ENCODE measurements around the gene DNAI2.

The DNAI2 gene

GRCh38 chr17:74287031-74287602, 13.1 kb downstream of the DNAI2 start:
- no peaks in the 10 kb centered on the region for H3K27me3 ChIP-seq (ENCODE audit: control insufficient read depth, insufficient read depth, low read length)
- no peak for DNase-seq (ENCODE audit: low read depth, low spot score)
- H3K4me1 ChIP-seq (ENCODE audit: control insufficient read depth, insufficient read depth, low read length) = 0 out of 2 replicates have a peak, but pooled peaks cover 2% of the 10 kb centered on the region
- H3K9me3 ChIP-seq (ENCODE audit: control insufficient read depth, insufficient read depth, low read length) = no peaks in the 10 kb centered on the region
- H3K4me3 ChIP-seq (ENCODE audit: low read length) = no peak overlapping the region
- no peak overlapping the region for H3K27ac ChIP-seq (ENCODE audit: low read length)
- no CpG with 5 or more reads among the region's 14 CpGs for WGBS (ENCODE audit: insufficient coverage, insufficient read length)
- no peaks in the 10 kb centered on the region for H3K36me3 ChIP-seq (ENCODE audit: control insufficient read depth, insufficient read depth, low read length)

GRCh38 chr17:74288785-74289184, 14.8 kb downstream of the DNAI2 start:
- Histone ChIP-seq H3K27me3 (ENCODE audit: control insufficient read depth, insufficient read depth, low read length) (no peaks in the 10 kb centered on the region), H3K36me3 (ENCODE audit: control insufficient read depth, insufficient read depth, low read length) (no peaks in the 10 kb centered on the region), H3K9me3 (ENCODE audit: control insufficient read depth, insufficient read depth, low read length) (no peaks in the 10 kb centered on the region), H3K27ac (ENCODE audit: low read length) (no peak overlapping the region), H3K4me1 (ENCODE audit: control insufficient read depth, insufficient read depth, low read length) (0 out of 2 replicates have a peak, but pooled peaks cover 2% of the 10 kb centered on the region), H3K4me3 (ENCODE audit: low read length) (no peak overlapping the region)
- DNase-seq (ENCODE audit: low read depth, low spot score) = no peak
- WGBS (ENCODE audit: insufficient coverage, insufficient read length) = no CpG with 5 or more reads among the region's 5 CpGs

GRCh38 chr17:74289688-74290087, 15.7 kb downstream of the DNAI2 start:
- Histone ChIP-seq H3K36me3 (ENCODE audit: control insufficient read depth, insufficient read depth, low read length) (no peaks in the 10 kb centered on the region), H3K27ac (ENCODE audit: low read length) (no peak overlapping the region), H3K4me3 (ENCODE audit: low read length) (no peak overlapping the region), H3K4me1 (ENCODE audit: control insufficient read depth, insufficient read depth, low read length) (0 out of 2 replicates have a peak, but pooled peaks cover 2% of the 10 kb centered on the region), H3K9me3 (ENCODE audit: control insufficient read depth, insufficient read depth, low read length) (no peaks in the 10 kb centered on the region), H3K27me3 (ENCODE audit: control insufficient read depth, insufficient read depth, low read length) (no peaks in the 10 kb centered on the region)
- no CpG with 5 or more reads among the region's 11 CpGs for WGBS (ENCODE audit: insufficient coverage, insufficient read length)
- no peak for DNase-seq (ENCODE audit: low read depth, low spot score)

GRCh38 chr17:74290340-74290739, 16.3 kb downstream of the DNAI2 start:
- Histone ChIP-seq H3K9me3 (ENCODE audit: control insufficient read depth, insufficient read depth, low read length) (no peaks in the 10 kb centered on the region), H3K36me3 (ENCODE audit: control insufficient read depth, insufficient read depth, low read length) (no peaks in the 10 kb centered on the region), H3K4me3 (ENCODE audit: low read length) (no peak overlapping the region), H3K27me3 (ENCODE audit: control insufficient read depth, insufficient read depth, low read length) (no peaks in the 10 kb centered on the region), H3K4me1 (ENCODE audit: control insufficient read depth, insufficient read depth, low read length) (no peaks in the 10 kb centered on the region), H3K27ac (ENCODE audit: low read length) (no peak overlapping the region)
- no peak for DNase-seq (ENCODE audit: low read depth, low spot score)
- WGBS (ENCODE audit: insufficient coverage, insufficient read length) = 100% methylated on average over 1 of the region's 11 CpGs

- Histone ChIP-seq H3K4me3 (ENCODE audit: low read length) (no peak overlapping the region), H3K4me1 (ENCODE audit: control insufficient read depth, insufficient read depth, low read length) (no peaks in the 10 kb centered on the region), H3K9me3 (ENCODE audit: control insufficient read depth, insufficient read depth, low read length) (no peaks in the 10 kb centered on the region), H3K27ac (ENCODE audit: low read length) (no peak overlapping the region), H3K36me3 (ENCODE audit: control insufficient read depth, insufficient read depth, low read length) (no peaks in the 10 kb centered on the region), H3K27me3 (ENCODE audit: control insufficient read depth, insufficient read depth, low read length) (no peaks in the 10 kb centered on the region)
- DNase-seq (ENCODE audit: low read depth, low spot score) = no peak
- WGBS (ENCODE audit: insufficient coverage, insufficient read length) = no CpG with 5 or more reads among the region's 10 CpGs
Measured at GRCh38 chr17:74292495-74292894, 18.5 kb downstream of the DNAI2 start.

GRCh38 chr17:74295625-74296547, 21.9 kb downstream of the DNAI2 start:
- Histone ChIP-seq H3K4me1 (ENCODE audit: control insufficient read depth, insufficient read depth, low read length) (no peaks in the 10 kb centered on the region), H3K36me3 (ENCODE audit: control insufficient read depth, insufficient read depth, low read length) (no peaks in the 10 kb centered on the region), H3K27ac (ENCODE audit: low read length) (no peak overlapping the region), H3K27me3 (ENCODE audit: control insufficient read depth, insufficient read depth, low read length) (no peaks in the 10 kb centered on the region), H3K4me3 (ENCODE audit: low read length) (no peak overlapping the region), H3K9me3 (ENCODE audit: control insufficient read depth, insufficient read depth, low read length) (no peaks in the 10 kb centered on the region)
- no CpG with 5 or more reads among the region's 10 CpGs for WGBS (ENCODE audit: insufficient coverage, insufficient read length)
- DNase-seq (ENCODE audit: low read depth, low spot score) = no peak

GRCh38 chr17:74296548-74296936, 22.5 kb downstream of the DNAI2 start:
- no CpG with 5 or more reads among the region's 5 CpGs for WGBS (ENCODE audit: insufficient coverage, insufficient read length)
- Histone ChIP-seq H3K36me3 (ENCODE audit: control insufficient read depth, insufficient read depth, low read length) (no peaks in the 10 kb centered on the region), H3K4me3 (ENCODE audit: low read length) (no peak overlapping the region), H3K9me3 (ENCODE audit: control insufficient read depth, insufficient read depth, low read length) (no peaks in the 10 kb centered on the region), H3K27me3 (ENCODE audit: control insufficient read depth, insufficient read depth, low read length) (no peaks in the 10 kb centered on the region), H3K4me1 (ENCODE audit: control insufficient read depth, insufficient read depth, low read length) (no peaks in the 10 kb centered on the region), H3K27ac (ENCODE audit: low read length) (no peak overlapping the region)
- no peak for DNase-seq (ENCODE audit: low read depth, low spot score)

GRCh38 chr17:74297941-74298340, 23.9 kb downstream of the DNAI2 start:
- no peaks in the 10 kb centered on the region for H3K9me3 ChIP-seq (ENCODE audit: control insufficient read depth, insufficient read depth, low read length)
- no peaks in the 10 kb centered on the region for H3K27me3 ChIP-seq (ENCODE audit: control insufficient read depth, insufficient read depth, low read length)
- no peak overlapping the region for H3K4me3 ChIP-seq (ENCODE audit: low read length)
- WGBS (ENCODE audit: insufficient coverage, insufficient read length) = no CpG with 5 or more reads among the region's 4 CpGs
- no peaks in the 10 kb centered on the region for H3K4me1 ChIP-seq (ENCODE audit: control insufficient read depth, insufficient read depth, low read length)
- H3K36me3 ChIP-seq (ENCODE audit: control insufficient read depth, insufficient read depth, low read length) = no peaks in the 10 kb centered on the region
- DNase-seq (ENCODE audit: low read depth, low spot score) = no peak
- H3K27ac ChIP-seq (ENCODE audit: low read length) = no peak overlapping the region

- Histone ChIP-seq H3K4me1 (ENCODE audit: control insufficient read depth, insufficient read depth, low read length) (no peaks in the 10 kb centered on the region), H3K36me3 (ENCODE audit: control insufficient read depth, insufficient read depth, low read length) (no peaks in the 10 kb centered on the region), H3K27ac (ENCODE audit: low read length) (no peak overlapping the region), H3K4me3 (ENCODE audit: low read length) (no peak overlapping the region), H3K27me3 (ENCODE audit: control insufficient read depth, insufficient read depth, low read length) (no peaks in the 10 kb centered on the region), H3K9me3 (ENCODE audit: control insufficient read depth, insufficient read depth, low read length) (no peaks in the 10 kb centered on the region)
- WGBS (ENCODE audit: insufficient coverage, insufficient read length) = no CpG with 5 or more reads among the region's 7 CpGs
- DNase-seq (ENCODE audit: low read depth, low spot score) = no peak
Measured at GRCh38 chr17:74298778-74299177, 24.7 kb downstream of the DNAI2 start.

- DNase-seq (ENCODE audit: low read depth, low spot score) = no peak
- Histone ChIP-seq H3K4me3 (ENCODE audit: low read length) (no peak overlapping the region), H3K36me3 (ENCODE audit: control insufficient read depth, insufficient read depth, low read length) (no peaks in the 10 kb centered on the region), H3K9me3 (ENCODE audit: control insufficient read depth, insufficient read depth, low read length) (no peaks in the 10 kb centered on the region), H3K27ac (ENCODE audit: low read length) (no peak overlapping the region), H3K4me1 (ENCODE audit: control insufficient read depth, insufficient read depth, low read length) (no peaks in the 10 kb centered on the region), H3K27me3 (ENCODE audit: control insufficient read depth, insufficient read depth, low read length) (no peaks in the 10 kb centered on the region)
- no CpG with 5 or more reads among the region's 11 CpGs for WGBS (ENCODE audit: insufficient coverage, insufficient read length)
Measured at GRCh38 chr17:74299226-74300009, 25.4 kb downstream of the DNAI2 start.
